NCI-H524 (cell line): Measurements from ENCODE around the gene SLC1A6.
"Not testable (repeated sequence)": the region's sequence is repeated elsewhere in the genome, so short reads cannot be mapped to it uniquely, and the experiment has no call there.

Source experiments
- DNase-seq, 2 experiments: peaks; one replicate each; lab custom pipeline; 2025; lab: John Stamatoyannopoulos, UW

The SLC1A6 gene

DNA sequence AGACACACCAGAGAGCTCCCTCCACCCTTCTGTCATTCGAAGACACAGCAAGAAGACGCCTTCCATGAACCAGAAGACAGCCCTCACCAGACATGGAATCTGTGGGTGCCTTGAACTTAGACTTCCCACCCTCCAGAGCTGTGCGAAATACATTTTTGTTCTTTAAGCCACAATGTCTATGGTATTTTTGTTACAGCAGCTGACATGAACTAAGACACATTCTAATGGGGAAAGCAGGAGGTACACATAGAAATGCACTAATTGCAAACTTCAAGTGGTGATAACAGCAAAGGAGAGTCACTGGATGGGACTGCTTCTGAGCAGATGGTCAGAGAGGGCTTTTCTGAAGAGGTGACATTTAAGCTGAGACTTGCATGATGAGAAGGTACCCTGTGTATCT, 22.2 kb downstream of the SLC1A6 start:
- DNase-seq = no peak

GRCh38 chr19:14954071-14954655, 25.5 kb downstream of the SLC1A6 start:
- DNase-seq = no peak

GRCh38 chr19:14952767-14953166, 26.9 kb downstream of the SLC1A6 start:
- DNase-seq = no peak

DNA sequence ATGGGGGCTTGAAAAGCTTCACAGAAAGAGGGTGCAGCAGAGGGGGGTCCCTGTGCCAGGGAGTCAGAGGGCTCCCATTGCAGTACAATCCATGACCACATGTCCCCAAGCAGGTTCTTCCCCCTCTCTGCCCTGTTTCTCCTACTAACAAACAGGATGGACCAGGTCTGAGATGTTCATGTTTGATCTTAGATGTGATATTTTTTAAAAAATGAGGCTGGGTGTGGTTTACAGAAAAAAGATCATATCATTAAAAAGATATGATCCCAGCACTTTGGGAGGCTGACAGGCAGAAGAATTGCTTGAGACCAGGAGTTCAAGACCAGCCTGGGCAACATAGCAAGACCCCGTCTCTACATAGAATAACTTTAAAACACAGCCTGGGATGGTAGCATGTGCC, 29.2 kb downstream of the SLC1A6 start:
- no peak for DNase-seq

DNA sequence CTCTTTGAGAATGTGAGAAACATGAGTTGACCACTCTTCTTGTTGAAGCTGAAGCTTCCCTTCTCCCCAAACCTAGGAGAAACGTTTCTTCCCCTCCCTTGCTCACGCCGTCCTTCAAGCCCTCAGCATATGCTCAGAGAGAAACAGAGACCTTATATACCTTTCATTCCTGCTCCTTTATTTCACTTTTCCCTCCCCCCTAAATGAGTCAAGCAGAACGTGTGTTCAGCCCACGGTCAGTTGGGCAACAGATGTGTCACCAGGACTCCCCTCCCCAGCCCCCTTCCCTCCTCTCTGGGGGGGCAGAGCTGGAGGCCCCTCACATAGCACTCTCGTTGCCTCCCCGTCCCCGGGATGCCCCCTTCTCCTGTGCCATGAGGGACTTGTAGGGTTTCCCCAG, 29.8 kb downstream of the SLC1A6 start:
- no peak for DNase-seq

DNA sequence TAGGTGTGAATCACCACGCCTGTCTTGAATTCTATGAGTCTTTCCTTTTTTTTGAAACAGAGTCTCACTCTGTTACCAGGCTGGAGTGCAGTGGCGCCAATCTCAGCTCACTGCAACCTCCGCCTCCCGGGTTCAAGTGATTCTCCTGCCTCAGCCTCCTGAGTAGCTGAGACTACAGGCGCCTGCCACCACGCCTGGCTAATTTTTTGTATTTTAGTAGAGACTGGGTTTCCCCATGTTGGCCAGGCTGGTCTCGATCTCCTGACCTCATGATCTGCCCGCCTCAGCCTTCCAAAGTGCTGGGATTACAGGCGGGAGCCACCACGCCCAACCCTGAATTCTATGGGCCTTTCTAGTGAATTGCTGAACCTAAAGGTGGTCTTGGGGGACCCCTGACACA, 30.3 kb downstream of the SLC1A6 start:
- not testable (repeated sequence) for DNase-seq

GRCh38 chr19:14944456-14944855, 35.2 kb downstream of the SLC1A6 start:
- DNase-seq = no peak

DNA sequence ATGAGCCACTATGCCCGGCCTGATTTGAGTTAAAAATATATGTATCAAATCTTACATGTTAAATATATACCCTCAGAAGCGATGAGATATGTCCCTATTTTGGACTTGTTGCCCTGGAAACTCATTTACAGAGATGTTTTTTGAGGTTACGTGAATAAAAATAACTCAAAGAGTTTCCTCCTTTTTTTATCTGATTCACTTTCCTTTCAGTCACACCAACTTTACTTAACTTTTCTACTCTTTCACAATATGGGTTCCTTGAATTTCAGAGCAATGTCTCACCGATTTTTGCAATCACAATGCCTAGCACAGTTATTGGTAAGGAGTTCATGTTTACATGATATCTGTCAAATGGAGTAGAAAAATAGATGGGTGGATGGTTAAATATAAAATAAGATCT, 36.1 kb downstream of the SLC1A6 start:
- DNase-seq = no peak

DNA sequence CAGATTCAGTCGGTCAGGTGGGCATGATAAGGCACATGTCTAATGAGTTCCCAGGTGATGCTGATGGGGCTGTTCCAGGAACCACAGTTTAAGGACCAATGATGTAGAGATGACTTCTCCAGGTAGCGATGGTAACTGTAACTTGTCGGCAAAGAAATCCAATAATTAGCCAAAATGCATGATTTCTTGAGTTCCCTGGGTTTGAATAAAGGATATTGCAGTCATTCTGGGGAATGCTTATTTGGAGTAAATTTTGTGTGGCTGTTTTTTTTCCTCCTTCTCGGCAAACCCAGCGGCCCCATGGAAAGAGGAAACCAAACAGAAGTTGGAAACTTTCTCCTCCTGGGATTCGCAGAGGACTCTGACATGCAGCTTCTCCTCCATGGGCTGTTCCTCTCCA, 38.5 kb downstream of the SLC1A6 start, which contains the start of gene OR7C2:
Gene OR7C2 (plus strand): TSS at position 301 of the 400 bp plus-strand sequence. CDS start 0 bp downstream, at position 301.
- DNase-seq = no peak

- no peak for DNase-seq
These were observed 39.4 kb downstream of the SLC1A6 start for GRCh38 chr19:14940266-14940665.

DNA sequence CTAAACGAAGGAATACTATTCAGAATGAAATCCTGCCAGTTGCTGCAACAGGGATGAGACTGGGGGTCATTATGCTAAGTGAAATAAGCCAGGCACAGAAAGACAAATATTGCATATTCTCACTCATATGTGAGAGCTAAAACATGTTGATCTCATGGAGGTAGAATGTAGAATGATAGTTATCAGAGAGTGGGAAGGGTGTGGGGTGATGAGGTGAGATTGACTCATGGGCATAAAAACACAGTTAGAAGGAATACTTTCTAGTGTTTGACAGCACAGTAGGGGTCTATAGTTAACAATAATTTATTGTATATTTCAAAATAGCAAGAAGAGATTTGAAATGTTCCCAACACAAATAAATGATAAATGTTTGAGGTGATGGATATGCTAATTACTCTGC, 46.2 kb downstream of the SLC1A6 start:
- no peak for DNase-seq

GRCh38 chr19:14916848-14917247, 62.8 kb downstream of the SLC1A6 start:
- no peak for DNase-seq

- peak; percentile 2 to 29 for DNase-seq
These were observed 64.5 kb downstream of the SLC1A6 start for GRCh38 chr19:14915116-14915515.

DNA sequence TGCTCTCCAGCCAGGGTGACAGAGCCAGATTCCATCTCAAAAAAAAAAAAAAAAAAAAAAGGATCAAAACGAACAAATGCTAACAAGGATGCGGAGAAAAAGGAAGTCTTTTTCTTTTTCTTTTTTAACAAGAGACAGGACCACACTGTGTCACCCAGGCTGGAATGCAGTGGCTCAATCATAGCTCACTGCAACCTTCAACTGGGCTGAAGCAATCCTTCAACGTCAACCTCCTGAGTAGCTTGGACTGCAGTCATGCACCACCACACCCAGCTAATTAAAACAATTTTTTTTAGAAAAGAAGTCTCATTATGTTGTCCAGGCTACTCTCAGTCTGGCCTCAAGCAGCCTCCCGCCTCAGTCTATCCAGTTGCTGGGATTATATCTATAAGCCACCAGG, 73.0 kb downstream of the SLC1A6 start:
- no peak for DNase-seq

- no peak for DNase-seq
These were observed 77.9 kb downstream of the SLC1A6 start for GRCh38 chr19:14901675-14902260.
